GM23338 (cell line): ENCODE data around the gene WDR53.

ENCODE experiments used
- CTCF ChIP-seq, 2 experiments: fragments of 200-600 bp in 1 of 2; sonication (generic) in 1 of 2; conservative IDR thresholded peaks; 2 replicates each; pipeline versions ENCODE4 v1.5.1 to v1.6.1; 2016 to 2017; ENCODE audit warnings: antibody characterized with exemption in 2 of 2, low read depth in 2 of 2, mild to moderate bottlenecking in 2 of 2, moderate library complexity in 1 of 2
- POLR2AphosphoS5 ChIP-seq: IDR thresholded peaks from 2 replicates; pipeline ENCODE4 v1.6.1; 2016; ENCODE audit warnings: antibody characterized with exemption, low read depth
- REST ChIP-seq: IDR thresholded peaks from one replicate; pipeline ENCODE4 v1.6.1; 2018; ENCODE audit warnings: antibody characterized with exemption; ENCODE audit not compliant: unreplicated experiment
- ZNF114 ChIP-seq: fragments of 250-450 bp; sonication (Bioruptor Pico); IDR thresholded peaks from 2 replicates; pipeline ENCODE4 v1.5.0; 2020; ENCODE audit warnings: mild to moderate bottlenecking, moderate library complexity
- ZNF331 ChIP-seq: fragments of 250-450 bp; sonication (Bioruptor Pico); IDR thresholded peaks from 2 replicates; pipeline ENCODE4 v1.5.0; 2020; ENCODE audit warnings: low read depth, mild to moderate bottlenecking, moderate library complexity

- no peak for TF ChIP-seq CTCF (conservative IDR thresholded peaks at IDR 0.05; ENCODE audit: low read depth in 2 of 2)
- no peak for TF ChIP-seq ZNF114 (CRISPR knock-in tag)
- no peak for TF ChIP-seq REST
- no peak for TF ChIP-seq POLR2AphosphoS5
- no peak for TF ChIP-seq ZNF331 (CRISPR knock-in tag)
Observed at GRCh38 chr3:196599734-196600128, 31.4 kb upstream of the WDR53 start.
